ENCODE results near the gene GPAT3.

GRCh38 chr4:83599183-83599582, 63.3 kb downstream of the GPAT3 start:
- no peak for TF ChIP-seq CTCF (IDR thresholded peaks at IDR 0.05)
- TF ChIP-seq POLR2A (IDR thresholded peaks at IDR 0.05): no peak

Measured in body of pancreas (tissue), 4 donors.